GM18519 (cell line): ENCODE results near the gene PYGO2.
A peak's percentile ranks its signal among the peaks of the same experiment; 100 is the strongest.

Experiments
- ATAC-seq: cut with Tn5 transposase; IDR thresholded peaks from one replicate; pipeline ENCODE4 v1.9.1; 2021; ENCODE audit warnings: mild to moderate bottlenecking, moderate library complexity; ENCODE audit not compliant: unreplicated experiment, low FRiP score

PYGO2 gene

GRCh38 chr1:154966111-154966510 lies 4.5 kb upstream of the PYGO2 start:
- no peak for ATAC-seq

GRCh38 chr1:154964359-154964758 lies 2.8 kb upstream of the PYGO2 start:
- no peak for ATAC-seq

GRCh38 chr1:154963643-154964042 lies 2.1 kb upstream of the PYGO2 start:
- ATAC-seq: no peak

- ATAC-seq: no peak
These were observed 1.3 kb upstream of the PYGO2 start for GRCh38 chr1:154962795-154963330.

- peak; percentile 17 for ATAC-seq
These were observed 671 bp upstream of the PYGO2 start for GRCh38 chr1:154962156-154962749.

- ATAC-seq: no peak
These were observed 991 bp downstream of the PYGO2 start for GRCh38 chr1:154960446-154961136.

GRCh38 chr1:154959426-154959780 lies 2.2 kb downstream of the PYGO2 start:
- ATAC-seq: no peak

GRCh38 chr1:154958681-154959425 lies 2.7 kb downstream of the PYGO2 start:
- ATAC-seq: no peak

GRCh38 chr1:154958036-154958435 lies 3.5 kb downstream of the PYGO2 start:
- ATAC-seq: no peak

- ATAC-seq: no peak
These were observed 4.4 kb downstream of the PYGO2 start for GRCh38 chr1:154957091-154957657.

- no peak for ATAC-seq
These were observed 5.0 kb downstream of the PYGO2 start for GRCh38 chr1:154956544-154956941.

- ATAC-seq: no peak
These were observed 5.7 kb downstream of the PYGO2 start, which contains the start of gene PBXIP1 for GRCh38 chr1:154955718-154956543. PBXIP1 (minus strand) TSS chr1:154956099; CDS start chr1:154953721, 2,378 bp downstream.

GRCh38 chr1:154955039-154955717 lies 6.4 kb downstream of the PYGO2 start:
- ATAC-seq: no peak

- ATAC-seq: no peak
These were observed 7.0 kb downstream of the PYGO2 start for GRCh38 chr1:154954541-154954940.

GRCh38 chr1:154953611-154954038 lies 8.0 kb downstream of the PYGO2 start:
- no peak for ATAC-seq

- no peak for ATAC-seq
These were observed 8.9 kb downstream of the PYGO2 start for GRCh38 chr1:154952664-154953063.

- no peak for ATAC-seq
These were observed 9.5 kb downstream of the PYGO2 start for GRCh38 chr1:154951901-154952657.

- no peak for ATAC-seq
These were observed 13.5 kb downstream of the PYGO2 start for GRCh38 chr1:154948079-154948478.
